Hematopoietic multipotent progenitor cell treated with erythropoietin and hydrocortisone succinate and interleukin-3 and kit ligand, for 17 days (in vitro differentiated cells): Measurements from ENCODE around the gene LMO3.

Source experiments
- DNase-seq: peaks from one replicate; pipeline ENCODE4 v3.0.0-alpha.2; 2015; ENCODE audit warnings: low spot score

Gene LMO3

GRCh38 chr12:16600525-16600924, 5.4 kb downstream of the LMO3 start:
- DNase-seq, result no peak

GRCh38 chr12:16599081-16599480, 6.9 kb downstream of the LMO3 start:
- DNase-seq, result no peak

DNA sequence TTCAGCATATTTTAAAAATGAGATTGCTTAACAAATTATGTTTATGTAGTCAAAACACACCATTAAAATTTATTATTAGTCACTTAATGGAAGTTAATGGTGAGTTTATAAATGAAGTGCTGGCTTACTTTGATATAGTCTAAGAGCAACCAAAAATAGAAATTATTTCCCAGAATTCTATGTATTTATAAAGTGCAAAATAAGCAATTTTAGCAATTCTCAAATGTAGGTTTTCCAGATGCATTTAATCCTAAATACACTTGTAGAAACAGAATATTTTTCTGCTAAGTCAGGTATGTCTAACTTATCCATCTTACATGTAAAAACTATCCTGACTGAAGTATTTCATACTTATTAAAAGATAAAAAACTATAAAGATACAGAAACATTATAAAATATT, 11.2 kb downstream of the LMO3 start:
- no peak for DNase-seq

GRCh38 chr12:16593546-16593945, 12.4 kb downstream of the LMO3 start:
- DNase-seq, result no peak

- DNase-seq, result no peak
These were observed 15.3 kb downstream of the LMO3 start for GRCh38 chr12:16590645-16591044.

GRCh38 chr12:16588812-16589211, 17.1 kb downstream of the LMO3 start:
- DNase-seq, result no peak

GRCh38 chr12:16587514-16587913, 18.4 kb downstream of the LMO3 start:
- no peak for DNase-seq

- DNase-seq, result no peak
These were observed 18.9 kb downstream of the LMO3 start for GRCh38 chr12:16587110-16587453.

- DNase-seq, result no peak
These were observed 19.4 kb downstream of the LMO3 start for GRCh38 chr12:16586350-16587109.

GRCh38 chr12:16585781-16586180, 20.2 kb downstream of the LMO3 start:
- DNase-seq, result no peak

DNA sequence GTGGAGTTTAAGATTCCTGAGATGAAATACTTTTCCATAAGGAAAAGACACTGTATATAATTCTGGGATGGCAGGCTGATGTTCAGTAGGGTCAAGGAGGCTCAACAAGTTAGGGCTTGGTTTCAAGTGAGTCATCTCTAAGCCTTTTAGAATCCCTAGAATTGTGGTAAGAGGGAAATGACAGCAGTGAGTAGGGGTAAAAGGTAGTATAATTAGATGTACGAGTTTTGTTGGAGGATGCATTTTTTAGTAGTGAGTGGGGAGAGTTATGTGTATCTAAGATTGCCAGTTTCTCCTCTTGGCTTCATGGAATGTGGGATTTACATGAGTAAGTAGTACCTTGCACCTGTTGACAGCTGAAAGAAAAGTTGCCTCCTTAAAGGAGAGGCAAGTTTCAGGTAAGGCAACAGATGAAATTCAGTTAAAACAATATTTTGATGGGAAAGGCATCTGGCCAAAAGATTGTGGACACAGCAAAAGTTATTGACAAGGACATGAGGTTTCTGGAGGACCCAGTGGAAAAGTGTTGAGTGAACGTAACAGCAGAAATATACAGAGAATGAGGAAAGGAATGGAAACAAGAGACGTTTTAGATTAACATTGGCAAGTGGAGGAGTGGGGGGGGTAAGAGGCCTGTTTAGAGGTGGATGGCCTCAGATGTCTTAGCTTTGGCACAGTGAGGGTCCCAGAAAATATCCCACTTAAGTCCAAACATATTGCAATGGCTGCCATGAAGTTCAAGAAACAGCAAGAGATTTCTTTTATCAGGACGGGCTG, 21.8 kb downstream of the LMO3 start:
- no peak for DNase-seq

DNA sequence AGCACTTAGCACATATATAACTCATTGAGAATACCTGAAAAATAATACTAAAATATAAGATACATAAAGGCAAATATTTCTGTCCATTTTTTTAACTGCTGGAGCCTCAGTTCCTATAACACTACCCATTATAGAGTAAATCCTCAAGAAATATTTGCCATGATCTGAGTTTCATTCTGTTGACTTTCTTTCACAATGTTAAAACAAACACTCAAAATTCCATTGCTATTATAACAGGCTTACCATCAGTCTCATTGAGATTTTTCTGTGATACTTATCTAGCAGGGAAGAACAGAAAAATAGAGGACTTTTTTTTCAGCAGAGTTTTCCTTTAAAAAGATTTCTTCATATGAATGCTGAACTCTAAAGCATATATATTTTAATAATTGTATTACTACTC, 24.5 kb downstream of the LMO3 start:
- DNase-seq, result no peak

GRCh38 chr12:16579041-16579440, 26.9 kb downstream of the LMO3 start:
- no peak for DNase-seq

- no peak for DNase-seq
These were observed 32.4 kb downstream of the LMO3 start for GRCh38 chr12:16573398-16574077.

- no peak for DNase-seq
These were observed 37.1 kb downstream of the LMO3 start for GRCh38 chr12:16568873-16569272.

GRCh38 chr12:16564675-16565074, 41.3 kb downstream of the LMO3 start:
- DNase-seq, result no peak

- no peak for DNase-seq
These were observed 42.5 kb downstream of the LMO3 start for GRCh38 chr12:16563504-16563903.

DNA sequence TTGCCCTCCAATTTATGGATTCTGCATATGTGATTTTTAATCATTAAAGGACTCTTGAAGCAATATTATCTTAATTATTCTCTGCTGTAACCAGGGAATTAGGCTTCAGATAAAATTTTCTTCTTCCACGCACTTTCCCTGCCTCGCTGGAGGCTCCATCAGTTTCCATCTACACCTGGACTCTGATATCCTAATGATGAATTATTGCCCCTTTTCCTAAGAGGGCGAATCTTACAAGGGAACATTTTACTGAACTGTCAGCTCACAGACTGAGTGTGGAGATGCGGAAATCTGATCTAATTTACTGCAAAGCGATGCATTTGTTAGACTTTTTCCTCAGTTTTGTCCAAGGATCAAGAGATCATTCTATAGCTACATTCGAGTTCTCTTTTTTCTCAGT, 43.0 kb downstream of the LMO3 start:
- DNase-seq, result no peak

DNA sequence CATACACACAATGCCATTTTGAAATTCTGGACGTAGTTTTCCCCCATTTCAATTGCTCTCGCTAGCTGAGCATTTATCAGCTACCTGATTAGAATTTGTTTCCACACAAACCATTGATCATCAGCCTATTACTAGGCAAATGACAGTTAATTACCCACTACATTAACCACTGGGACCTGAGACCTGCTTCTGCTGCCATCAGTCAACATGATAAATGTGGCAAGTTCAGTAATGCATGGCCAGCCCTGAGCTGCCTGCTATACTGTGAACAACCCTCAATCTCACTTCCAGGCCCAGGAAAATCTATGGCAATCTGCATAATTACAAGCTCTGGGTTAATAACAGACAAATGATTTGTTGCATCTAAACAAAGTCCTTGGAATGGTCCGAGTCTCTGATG, 43.5 kb downstream of the LMO3 start:
- DNase-seq, result no peak

GRCh38 chr12:16560273-16560672, 45.7 kb downstream of the LMO3 start:
- DNase-seq, result no peak

DNA sequence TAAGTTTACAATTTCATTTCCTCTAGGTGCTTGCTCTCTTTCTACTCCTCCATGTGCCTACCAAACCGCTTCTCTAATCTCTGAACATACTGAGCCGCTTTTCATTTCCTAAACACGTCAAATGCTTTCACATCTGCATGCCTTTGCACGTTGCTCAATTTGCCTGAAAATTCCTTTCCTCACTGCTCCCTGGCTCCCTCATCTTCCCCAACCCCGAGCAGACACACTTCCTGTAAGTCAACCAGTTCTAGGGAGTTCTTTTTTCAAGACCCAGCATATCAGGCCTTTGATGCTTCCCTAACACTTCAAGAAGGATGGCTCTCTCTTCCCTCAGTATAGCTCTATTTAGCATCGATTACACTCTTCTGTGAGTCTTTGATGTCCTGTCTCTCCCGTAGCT, 50.3 kb downstream of the LMO3 start:
- DNase-seq, result no peak

GRCh38 chr12:16553457-16553856, 52.5 kb downstream of the LMO3 start:
- no peak for DNase-seq

DNA sequence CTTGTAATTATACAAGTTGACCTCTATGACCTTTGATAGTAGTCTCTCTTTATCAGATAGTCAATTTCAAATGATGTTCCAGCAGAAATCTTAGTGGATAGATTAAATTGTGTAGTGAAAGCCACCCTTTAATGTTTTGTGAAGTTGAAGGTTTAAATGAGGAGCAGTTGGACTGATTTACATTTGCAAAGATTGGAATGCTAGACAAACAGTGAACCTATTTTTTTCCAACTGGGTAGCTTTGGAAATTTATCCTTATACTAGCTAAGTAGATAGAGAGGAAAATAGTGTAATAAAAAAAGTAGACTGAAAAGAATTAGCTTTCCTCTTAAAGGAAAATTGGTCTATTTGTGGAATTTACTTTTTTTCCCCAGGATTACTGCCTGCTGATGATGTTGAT, 53.7 kb downstream of the LMO3 start:
- no peak for DNase-seq
